CD14-positive monocyte (primary cell): ENCODE measurements around the gene DDN. TPM values are rescaled to one million over a fixed set of nuclear protein-coding genes. Genes with fewer than 3 reads are reported as not detected.
A peak's percentile ranks its signal among the peaks of the same experiment; 100 is the strongest.

Source experiments
- DNase-seq, 3 donors: peaks; one replicate each; pipeline ENCODE4 v3.0.0-alpha.2; 2011 to 2022
- H2AFZ ChIP-seq: 2 replicates; pipeline ENCODE4 v1.6.0; 2012; ENCODE audit warnings: mild to moderate bottlenecking, low read depth, low read length, inconsistent platforms; ENCODE audit not compliant: insufficient read depth, poor library complexity, severe bottlenecking
- H3K27ac ChIP-seq, 2 donors: 1 replicate in 1 of 2; 2 replicates in 1 of 2; pipeline ENCODE4 v1.5.1; 2012 to 2013; ENCODE audit warnings: low read length in 2 of 2, control low read depth in 1 of 2, inconsistent platforms in 1 of 2, low read depth in 1 of 2, mild to moderate bottlenecking in 1 of 2
- H3K27me3 ChIP-seq, 2 donors: one replicate each; pipeline versions ENCODE4 v1.6.0 to v1.6.1; 2011 to 2013; ENCODE audit warnings: low read length in 2 of 2; ENCODE audit not compliant: control insufficient read depth in 2 of 2, insufficient read depth in 2 of 2
- H3K36me3 ChIP-seq, 2 donors: replicated peaks in 1 of 2; 1 replicate in 1 of 2; 2 replicates in 1 of 2; pipeline versions ENCODE4 v1.5.1 to v1.6.1; 2012 to 2013; ENCODE audit warnings: low read length in 2 of 2, control low read depth in 1 of 2, inconsistent platforms in 1 of 2, mild to moderate bottlenecking in 1 of 2; ENCODE audit not compliant: insufficient read depth in 2 of 2, control insufficient read depth in 1 of 2
- H3K4me1 ChIP-seq, 2 donors: 1 replicate in 1 of 2; 2 replicates in 1 of 2; pipeline versions ENCODE4 v1.5.1 to v1.6.1; 2012 to 2013; ENCODE audit warnings: low read length in 2 of 2, control low read depth in 1 of 2, inconsistent platforms in 1 of 2, mild to moderate bottlenecking in 1 of 2, moderate library complexity in 1 of 2; ENCODE audit not compliant: insufficient read depth in 2 of 2, control insufficient read depth in 1 of 2
- H3K4me2 ChIP-seq: replicated peaks from 2 replicates; pipeline ENCODE3; 2012; ENCODE audit warnings: low read length, moderate library complexity, mild to moderate bottlenecking; ENCODE audit not compliant: poor library complexity, severe bottlenecking; ENCODE audit errors: extremely low read depth
- H3K4me3 ChIP-seq, 3 experiments: fragments of 200-600 bp in 1 of 3; sonication (generic) in 1 of 3; replicated peaks in 1 of 3; 1 replicate in 2 of 3; 2 replicates in 1 of 3; pipeline ENCODE4 v1.5.1; 2011 to 2013; ENCODE audit warnings: low read length in 3 of 3, mild to moderate bottlenecking in 3 of 3, control low read depth in 2 of 3, low read depth in 2 of 3, inconsistent platforms in 1 of 3, moderate library complexity in 1 of 3
- H3K79me2 ChIP-seq: 2 replicates; pipeline ENCODE4 v1.6.0; 2012; ENCODE audit warnings: mild to moderate bottlenecking, control low read depth, inconsistent platforms, low read length, moderate library complexity; ENCODE audit not compliant: insufficient read depth
- H3K9ac ChIP-seq: 2 replicates; pipeline ENCODE4 v1.6.0; 2017; ENCODE audit warnings: low read length, mild to moderate bottlenecking; ENCODE audit not compliant: insufficient read depth, poor library complexity, severe bottlenecking
- H3K9me3 ChIP-seq, 2 donors: replicated peaks in 1 of 2; 1 replicate in 1 of 2; 2 replicates in 1 of 2; pipeline versions ENCODE4 v1.5.1 to v1.6.1; 2012 to 2013; ENCODE audit warnings: low read length in 2 of 2, control low read depth in 1 of 2; ENCODE audit not compliant: control insufficient read depth in 1 of 2, insufficient read depth in 1 of 2
- H4K20me1 ChIP-seq: 2 replicates; pipeline ENCODE4 v1.6.0; 2012; ENCODE audit warnings: mild to moderate bottlenecking, low read length, control low read depth, moderate library complexity; ENCODE audit not compliant: insufficient read depth
- H3K27ac Mint-ChIP-seq, 7 donors: one replicate each; pipeline ENCODE4 v1.8.0; 2020; ENCODE audit warnings: mild to moderate bottlenecking in 7 of 7, mixed read lengths in 7 of 7, moderate library complexity in 6 of 7, inconsistent platforms in 2 of 7
- H3K27me3 Mint-ChIP-seq, 3 donors: one replicate each; pipeline ENCODE4 v1.8.0; 2021 to 2022; ENCODE audit warnings: low read depth in 3 of 3, mild to moderate bottlenecking in 3 of 3, mixed read lengths in 3 of 3, moderate library complexity in 3 of 3, inconsistent platforms in 1 of 3
- H3K36me3 Mint-ChIP-seq, 2 donors: one replicate each; pipeline ENCODE4 v1.8.0; 2020; ENCODE audit warnings: mixed read lengths in 2 of 2, inconsistent platforms in 1 of 2, mild to moderate bottlenecking in 1 of 2
- H3K4me1 Mint-ChIP-seq: one replicate; pipeline ENCODE4 v1.8.0; 2020; ENCODE audit warnings: mild to moderate bottlenecking, mixed read lengths
- H3K4me3 Mint-ChIP-seq, 2 donors: one replicate each; pipeline ENCODE4 v1.8.0; 2020; ENCODE audit warnings: mild to moderate bottlenecking in 2 of 2, mixed read lengths in 2 of 2, moderate library complexity in 1 of 2
- H3K9me3 Mint-ChIP-seq, 7 donors: one replicate each; pipeline ENCODE4 v1.8.0; 2020 to 2022; ENCODE audit warnings: mixed read lengths in 7 of 7, mild to moderate bottlenecking in 6 of 7, moderate library complexity in 6 of 7, inconsistent platforms in 2 of 7
- CTCF ChIP-seq: fragments of 200-600 bp; IDR thresholded peaks from one replicate; pipeline ENCODE4 v1.8.0; 2022; ENCODE audit warnings: antibody characterized with exemption, mild to moderate bottlenecking
- WGBS: methylation state at CpG from one replicate; pipeline ENCODE4 v1.1.5; 2013; ENCODE audit warnings: missing lambda C conversion rate; ENCODE audit not compliant: insufficient coverage; 5-methylcytosine and 5-hydroxymethylcytosine counted together
- intact Hi-C, 2 donors: fragments of 100-400 bp; cut with micrococcal nuclease; formaldehyde crosslinking; loops; one replicate each; pipeline versions ENCODE4 v1.15.0 to v1.15.1; 2023
- polyA plus RNA-seq, 3 donors: library from polyadenylated mRNA; depleted of rRNA in 1 of 3; unstranded in 2 of 3; stranded (reverse) in 1 of 3; fragments of 300-500 nt in 2 of 3; fragments of >200 nt in 1 of 3; fragmentation: Illumina TruSeq in 2 of 3; gene quantifications; 1 replicate in 2 of 3; 2 replicates in 1 of 3; pipeline ENCODE4 v1.2.3, GENCODE V29; 2012 to 2021

The DDN gene
- polyA plus RNA-seq, 3 donors: 0.27 TPM; not detected in 2

- Histone ChIP-seq H3K4me3 (no peak overlapping the region), H3K27ac (peak overlapping the region in 1 of 2 donors; percentile 9), H3K9ac (no peak overlapping the region), H3K27me3 (no peaks in the 10 kb centered on the region), H3K4me1 (peaks cover 15 to 16% of the 10 kb centered on the region in 2 donors), H2AFZ (no peak overlapping the region), H3K9me3 (no peaks in the 10 kb centered on the region), H3K79me2 (peaks cover 16% of the 10 kb centered on the region), H3K36me3 (peaks cover 80 to 83% of the 10 kb centered on the region in 2 donors), H4K20me1 (peaks cover 47% of the 10 kb centered on the region), H3K4me2 (no peak overlapping the region)
- Mint-ChIP-seq H3K27me3 (peaks cover 0 to 1% (median 0%) of the 10 kb centered on the region in 3 donors), H3K4me1 (peaks cover 23% of the 10 kb centered on the region), H3K9me3 (peaks cover 0 to 2% (median 0%) of the 10 kb centered on the region in 7 donors), H3K36me3 (peaks cover 69 to 79% of the 10 kb centered on the region in 2 donors), H3K4me3 (no peak overlapping the region), H3K27ac (peak overlapping the region in 1 of 7 donors; percentile 3)
- TF ChIP-seq CTCF: no peak
- intact Hi-C loops: no loop called here
- no CpG with 5 or more reads among the region's 2 CpGs for WGBS
- DNase-seq: no peak
Observed at GRCh38 chr12:49023812-49024211, 24.6 kb upstream of the DDN start.

GRCh38 chr12:49022558-49023178 is 23.5 kb upstream of the DDN start:
- Histone ChIP-seq H3K4me2 (no peak overlapping the region), H3K27me3 (no peaks in the 10 kb centered on the region), H3K9ac (no peak overlapping the region), H3K27ac (peak overlapping the region in 1 of 2 donors; percentile 100), H3K9me3 (no peaks in the 10 kb centered on the region), H3K36me3 (peaks cover 68 to 71% of the 10 kb centered on the region in 2 donors), H3K79me2 (peaks cover 19% of the 10 kb centered on the region), H3K4me1 (peaks cover 20 to 21% of the 10 kb centered on the region in 2 donors), H3K4me3 (no peak overlapping the region), H4K20me1 (peaks cover 35% of the 10 kb centered on the region), H2AFZ (no peak overlapping the region)
- Mint-ChIP-seq H3K9me3 (peaks cover 0 to 2% (median 0%) of the 10 kb centered on the region in 7 donors), H3K27ac (peak overlapping the region in 5 of 7 donors; percentile 4 to 75 (median 33)), H3K4me1 (peaks cover 17% of the 10 kb centered on the region), H3K4me3 (no peak overlapping the region), H3K27me3 (peaks cover 0 to 1% (median 0%) of the 10 kb centered on the region in 3 donors), H3K36me3 (peaks cover 58 to 68% of the 10 kb centered on the region in 2 donors)
- no peak for DNase-seq
- intact Hi-C loops: no loop called here
- TF ChIP-seq CTCF: no peak
- 98% methylated on average over 14 of the region's 15 CpGs for WGBS
